IPS-15b (cell line): ENCODE measurements around the gene ATE1.

Experiments used
- H3K27me3 ChIP-seq: one replicate; pipeline ENCODE4 v1.6.1; 2013; ENCODE audit warnings: low read length; ENCODE audit not compliant: control insufficient read depth, insufficient read depth
- H3K36me3 ChIP-seq: one replicate; pipeline ENCODE4 v1.6.1; 2013; ENCODE audit warnings: low read length; ENCODE audit not compliant: control insufficient read depth, insufficient read depth
- H3K4me1 ChIP-seq: one replicate; pipeline ENCODE4 v1.6.1; 2013; ENCODE audit warnings: mild to moderate bottlenecking, low read length; ENCODE audit not compliant: control insufficient read depth, insufficient read depth
- H3K4me3 ChIP-seq: one replicate; pipeline ENCODE4 v1.5.1; 2013; ENCODE audit warnings: low read depth, low read length
- H3K9ac ChIP-seq: one replicate; pipeline ENCODE4 v1.6.1; 2013; ENCODE audit warnings: low read depth, mild to moderate bottlenecking, low read length
- H3K9me3 ChIP-seq: one replicate; pipeline ENCODE4 v1.6.1; 2013; ENCODE audit warnings: mild to moderate bottlenecking, low read length; ENCODE audit not compliant: control insufficient read depth, insufficient read depth

The ATE1 gene

DNA sequence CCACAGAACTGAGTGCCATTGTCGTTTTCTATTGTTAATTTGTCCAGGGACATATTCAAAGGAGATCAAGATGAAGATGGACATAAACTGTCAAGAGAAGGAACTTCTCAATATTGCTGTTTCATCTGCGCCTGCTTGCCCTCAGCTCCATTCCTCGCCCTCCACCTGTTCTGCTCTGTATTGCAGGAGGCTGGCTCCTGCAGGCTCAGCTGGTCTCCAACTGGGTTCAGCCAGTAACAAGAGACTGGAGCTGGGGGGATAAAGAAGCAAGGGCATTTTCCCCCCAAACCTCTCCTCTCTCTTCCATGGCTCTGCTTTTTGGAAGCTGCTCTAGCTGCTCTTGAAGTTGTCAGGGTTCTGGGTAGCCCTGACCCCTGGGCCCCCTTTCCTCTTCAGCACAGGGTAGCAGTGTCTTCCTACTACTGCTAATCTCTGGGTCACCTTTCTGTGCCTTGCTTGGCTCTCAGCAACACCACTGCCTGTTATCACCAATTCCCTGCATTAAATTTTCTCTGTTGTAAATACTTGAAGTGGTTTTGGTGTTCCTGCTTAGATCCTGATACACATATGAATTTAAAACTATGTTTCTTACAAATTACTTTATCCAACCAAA is 180.6 kb downstream of the ATE1 start:
- no peak overlapping the region for H3K4me3 ChIP-seq
- no peaks in the 10 kb centered on the region for H3K9me3 ChIP-seq
- no peaks in the 10 kb centered on the region for H3K27me3 ChIP-seq
- no peaks in the 10 kb centered on the region for H3K4me1 ChIP-seq
- no peaks in the 10 kb centered on the region for H3K36me3 ChIP-seq
- no peak overlapping the region for H3K9ac ChIP-seq

GRCh38 chr10:121741248-121741792 is 186.5 kb downstream of the ATE1 start:
- H3K4me1 ChIP-seq, result no peaks in the 10 kb centered on the region
- no peaks in the 10 kb centered on the region for H3K36me3 ChIP-seq
- no peaks in the 10 kb centered on the region for H3K9me3 ChIP-seq
- no peak overlapping the region for H3K9ac ChIP-seq
- H3K4me3 ChIP-seq, result no peak overlapping the region
- H3K27me3 ChIP-seq, result no peaks in the 10 kb centered on the region

GRCh38 chr10:121740069-121740468 is 187.8 kb downstream of the ATE1 start:
- no peaks in the 10 kb centered on the region for H3K27me3 ChIP-seq
- H3K4me1 ChIP-seq, result no peaks in the 10 kb centered on the region
- no peak overlapping the region for H3K9ac ChIP-seq
- no peak overlapping the region for H3K4me3 ChIP-seq
- no peaks in the 10 kb centered on the region for H3K36me3 ChIP-seq
- no peaks in the 10 kb centered on the region for H3K9me3 ChIP-seq

DNA sequence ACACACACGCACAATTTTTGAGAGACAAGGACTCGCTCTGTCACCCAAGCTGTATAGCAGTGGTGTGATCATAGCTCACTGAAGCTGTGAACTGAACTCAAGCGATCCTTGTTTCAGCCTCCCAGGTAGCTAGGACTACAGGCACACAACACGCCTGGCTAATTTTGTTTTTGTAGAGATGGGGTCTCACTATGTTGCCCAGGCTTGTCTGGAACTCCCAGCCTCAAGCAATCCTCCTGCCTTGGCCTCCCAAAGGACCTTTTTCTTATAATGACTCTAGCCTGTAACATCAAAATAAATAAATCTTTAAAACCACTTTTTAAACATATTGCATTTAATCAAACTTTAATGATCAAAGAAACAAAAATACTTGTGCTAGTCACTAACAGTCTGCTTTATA is 188.7 kb downstream of the ATE1 start:
- no peaks in the 10 kb centered on the region for H3K4me1 ChIP-seq
- H3K36me3 ChIP-seq, result no peaks in the 10 kb centered on the region
- no peaks in the 10 kb centered on the region for H3K27me3 ChIP-seq
- H3K9me3 ChIP-seq, result no peaks in the 10 kb centered on the region
- no peak overlapping the region for H3K4me3 ChIP-seq
- H3K9ac ChIP-seq, result no peak overlapping the region

DNA sequence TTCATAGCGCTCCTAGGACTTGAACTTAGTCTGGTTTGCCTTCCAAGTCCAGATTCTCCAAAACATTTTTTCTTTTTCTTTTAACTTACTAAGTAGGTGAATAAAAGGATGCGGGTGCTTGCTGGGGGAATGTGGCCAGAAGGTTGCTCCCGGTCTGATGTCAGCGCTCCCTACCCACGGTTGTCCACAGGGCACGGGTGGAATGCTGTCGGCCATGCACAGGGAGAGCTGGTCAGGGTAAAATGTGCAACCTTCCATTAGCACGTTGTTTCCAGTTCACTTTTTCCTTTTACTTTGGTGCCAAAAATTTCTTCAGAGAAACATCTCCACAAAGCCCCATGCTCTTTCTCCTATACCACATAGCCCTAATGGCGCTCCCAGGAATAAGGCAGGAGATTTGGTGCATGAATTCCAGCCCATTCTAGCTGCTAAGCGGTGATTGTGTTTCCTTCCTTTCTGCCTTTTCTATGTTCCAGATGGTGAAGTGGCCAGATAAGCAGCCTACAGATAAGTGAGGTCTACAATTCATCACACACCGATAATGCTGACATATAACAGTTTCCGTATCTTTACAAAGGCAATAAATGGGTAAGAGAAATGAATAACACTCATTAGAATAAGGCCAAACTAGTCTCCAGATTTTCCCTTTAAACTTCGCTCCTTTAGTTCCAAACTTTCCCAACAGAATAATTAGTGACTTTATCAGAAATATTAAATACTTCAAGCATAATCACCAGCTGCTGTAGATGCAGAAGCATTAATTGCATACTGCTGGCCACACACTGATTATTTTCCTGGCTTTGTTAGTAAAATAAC is 191.3 kb downstream of the ATE1 start:
- Histone ChIP-seq H3K36me3 (no peaks in the 10 kb centered on the region), H3K9me3 (no peaks in the 10 kb centered on the region), H3K27me3 (no peaks in the 10 kb centered on the region), H3K4me3 (no peak overlapping the region), H3K9ac (no peak overlapping the region), H3K4me1 (peaks cover 16% of the 10 kb centered on the region)

DNA sequence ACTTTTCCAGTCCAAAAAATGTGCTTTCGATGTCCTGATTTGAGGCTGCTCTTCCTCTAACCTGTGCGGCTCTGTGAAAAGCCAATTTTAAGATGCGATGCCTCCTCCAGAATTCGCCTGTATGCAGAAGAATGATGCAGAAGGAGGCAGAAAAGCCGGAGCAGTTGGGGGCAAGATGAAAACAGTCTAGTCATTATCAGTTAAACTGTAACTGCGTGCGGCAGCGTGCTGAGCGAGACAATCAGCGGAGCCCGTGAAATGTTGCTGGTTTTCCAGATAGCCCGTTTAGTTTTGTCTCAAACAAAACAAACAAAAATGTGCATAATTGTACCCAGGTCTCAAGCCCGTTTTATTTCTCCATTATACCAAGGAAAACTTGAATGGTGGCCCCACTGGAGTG is 192.6 kb downstream of the ATE1 start:
- Histone ChIP-seq H3K27me3 (no peaks in the 10 kb centered on the region), H3K9me3 (no peaks in the 10 kb centered on the region), H3K4me1 (peaks cover 17% of the 10 kb centered on the region), H3K36me3 (no peaks in the 10 kb centered on the region), H3K9ac (no peak overlapping the region), H3K4me3 (no peak overlapping the region)

DNA sequence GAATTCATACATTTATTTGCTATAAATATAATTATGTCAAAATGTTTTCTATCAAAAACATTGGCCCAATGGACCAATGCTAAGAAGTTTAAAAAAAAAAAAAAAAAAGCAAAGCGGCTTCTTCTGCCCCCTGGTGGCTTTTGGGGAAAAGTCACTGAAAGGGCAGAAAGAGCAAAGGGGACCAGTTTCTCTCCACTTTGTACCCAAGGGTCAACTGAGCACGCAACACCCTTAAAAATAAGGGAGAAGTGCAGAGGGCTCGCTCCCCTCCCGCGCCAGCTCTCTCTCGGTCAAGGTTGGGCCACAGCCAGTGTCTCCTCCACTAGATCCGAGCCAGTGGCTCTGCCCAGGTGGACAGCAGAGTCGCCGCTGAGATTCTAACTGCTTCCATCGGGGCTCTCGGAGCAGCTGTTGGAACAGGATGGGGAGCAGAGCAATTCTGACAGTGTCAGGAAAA is 193.2 kb downstream of the ATE1 start:
- no peaks in the 10 kb centered on the region for H3K9me3 ChIP-seq
- H3K27me3 ChIP-seq, result no peaks in the 10 kb centered on the region
- peak overlapping the region; percentile 30 for H3K4me3 ChIP-seq
- no peaks in the 10 kb centered on the region for H3K36me3 ChIP-seq
- H3K9ac ChIP-seq, result no peak overlapping the region
- peaks cover 17% of the 10 kb centered on the region for H3K4me1 ChIP-seq

DNA sequence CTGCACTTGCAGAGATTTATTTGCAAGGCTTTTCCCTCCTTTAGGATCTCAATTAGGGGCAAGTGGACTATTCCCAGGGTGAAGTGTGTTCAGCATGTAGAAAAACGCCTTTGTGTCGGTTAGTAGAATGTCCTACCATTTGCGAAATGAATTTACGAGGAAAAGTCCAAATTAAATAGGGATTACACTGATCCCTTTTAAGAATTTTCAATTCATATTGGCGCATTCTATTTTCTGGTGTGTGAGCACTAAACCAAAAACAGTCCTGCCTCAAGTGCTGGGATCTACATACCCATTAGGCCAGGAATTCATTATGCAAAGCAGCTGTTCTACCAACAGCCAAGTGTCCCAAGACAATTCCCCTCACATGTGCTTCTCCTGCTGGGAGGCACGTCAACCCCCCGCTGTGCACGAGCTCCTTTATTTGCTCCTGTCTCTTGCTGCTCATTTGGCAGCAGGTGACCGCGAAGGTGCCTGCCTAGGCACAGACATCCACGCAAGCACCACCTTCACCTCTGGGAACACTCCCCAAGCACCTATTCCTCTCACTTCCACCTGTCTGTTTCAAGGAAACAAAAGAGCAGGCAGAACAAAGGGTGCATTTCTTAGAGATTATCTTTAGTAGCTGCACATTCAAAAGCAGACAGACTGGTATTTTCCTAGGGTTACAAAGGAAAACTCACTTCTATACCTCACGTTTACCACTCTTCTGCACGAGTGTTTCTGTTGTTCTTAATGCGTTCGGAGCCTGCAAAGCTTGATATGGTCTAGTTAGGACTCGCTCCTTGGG is 195.0 kb downstream of the ATE1 start:
- Histone ChIP-seq H3K27me3 (no peaks in the 10 kb centered on the region), H3K36me3 (no peaks in the 10 kb centered on the region), H3K4me1 (peaks cover 17% of the 10 kb centered on the region), H3K9me3 (no peaks in the 10 kb centered on the region), H3K4me3 (no peak overlapping the region), H3K9ac (no peak overlapping the region)

DNA sequence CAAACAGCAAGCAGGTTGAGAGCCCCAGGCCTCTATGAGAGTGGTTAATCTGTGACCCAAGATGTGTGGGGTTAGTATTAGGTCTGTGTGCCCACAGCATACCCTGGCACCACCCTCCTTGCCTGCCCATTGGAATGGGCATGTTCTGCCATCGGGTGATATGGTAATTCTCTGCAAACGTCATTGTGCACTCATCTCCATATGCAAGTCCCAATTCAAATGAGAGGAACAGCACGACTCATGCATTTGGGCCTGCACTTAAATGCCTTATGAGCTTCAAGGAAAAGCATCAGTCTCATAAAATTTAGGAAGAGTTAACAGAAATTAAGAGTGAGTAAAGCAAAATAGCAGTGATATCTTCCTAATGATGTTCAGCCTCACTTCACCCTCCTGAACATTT is 195.7 kb downstream of the ATE1 start:
- no peaks in the 10 kb centered on the region for H3K36me3 ChIP-seq
- H3K9me3 ChIP-seq, result no peaks in the 10 kb centered on the region
- H3K27me3 ChIP-seq, result no peaks in the 10 kb centered on the region
- H3K4me3 ChIP-seq, result no peak overlapping the region
- peaks cover 17% of the 10 kb centered on the region for H3K4me1 ChIP-seq
- H3K9ac ChIP-seq, result no peak overlapping the region

GRCh38 chr10:121724282-121724681 is 203.5 kb downstream of the ATE1 start:
- H3K9ac ChIP-seq, result no peak overlapping the region
- no peaks in the 10 kb centered on the region for H3K36me3 ChIP-seq
- H3K4me1 ChIP-seq, result no peaks in the 10 kb centered on the region
- H3K9me3 ChIP-seq, result no peaks in the 10 kb centered on the region
- no peaks in the 10 kb centered on the region for H3K27me3 ChIP-seq
- no peak overlapping the region for H3K4me3 ChIP-seq

- no peaks in the 10 kb centered on the region for H3K36me3 ChIP-seq
- no peaks in the 10 kb centered on the region for H3K27me3 ChIP-seq
- H3K4me1 ChIP-seq, result no peaks in the 10 kb centered on the region
- H3K4me3 ChIP-seq, result no peak overlapping the region
- H3K9ac ChIP-seq, result no peak overlapping the region
- H3K9me3 ChIP-seq, result no peaks in the 10 kb centered on the region
These were observed 205.2 kb downstream of the ATE1 start for GRCh38 chr10:121722665-121723064.
